Colonic mucosa (tissue), 4 donors: ENCODE measurements around the gene SLC12A3. TPM values are rescaled to one million over a fixed set of nuclear protein-coding genes. Genes with fewer than 3 reads are reported as not detected.

Experiments used
- DNase-seq: peaks from one replicate; pipeline ENCODE4 v3.0.0-alpha.2; 2020
- H3K27ac ChIP-seq: fragments of 200-600 bp; one replicate; pipeline ENCODE4 v1.8.0; 2021
- H3K27me3 ChIP-seq: fragments of 200-600 bp; one replicate; pipeline ENCODE4 v1.8.0; 2021
- H3K36me3 ChIP-seq: fragments of 200-600 bp; one replicate; pipeline ENCODE4 v1.8.0; 2021
- H3K4me1 ChIP-seq: fragments of 200-600 bp; one replicate; pipeline ENCODE4 v1.8.0; 2021; ENCODE audit warnings: mild to moderate bottlenecking
- H3K4me3 ChIP-seq: fragments of 200-600 bp; one replicate; pipeline ENCODE4 v1.8.0; 2021
- H3K9ac ChIP-seq, 2 donors: one replicate each; pipeline ENCODE4 v1.7.0; 2013; ENCODE audit warnings: control low read depth in 2 of 2, low read depth in 2 of 2, low read length in 2 of 2
- H3K9me3 ChIP-seq: fragments of 200-600 bp; one replicate; pipeline ENCODE4 v1.8.0; 2021
- intact Hi-C: fragments of 100-400 bp; cut with DNase I; formaldehyde crosslinking; loops from one replicate; pipeline ENCODE4 v1.14.1; 2022
- total RNA-seq, 2 donors: library from RNA; stranded (reverse); fragmentation: NEBNext Ultra II Directional in 1 of 2; extraction: Animal tissue kit (Norgen Biotek cat#: 25700) in 1 of 2; gene quantifications; one replicate each; pipeline ENCODE4 v1.2.1, GENCODE V29; 2021
- TF ChIP-seq, protein P1 (sequence below): fragments of 200-600 bp; IDR thresholded peaks from one replicate; pipeline ENCODE4 v1.8.0; 2022; ENCODE audit warnings: antibody characterized with exemption, mild to moderate bottlenecking
- donor health status: healthy.
- donor health status: DM: no; HTN: no; CAD: no.
- donor health status: DM: no; HTN: no; CAD: no.

Gene SLC12A3
- total RNA-seq, 2 donors from 2014 or later = not detected

GRCh38 chr16:56930486-56931270 lies 65.7 kb downstream of the SLC12A3 start:
- no peaks in the 10 kb centered on the region for H3K27me3 ChIP-seq
- intact Hi-C loops = loop anchor here (10.0 kb wide), 1 partner anchor 254 kb away; the partner anchor contains the start of genes PSME3IP1 and RSPRY1
- H3K27ac ChIP-seq = peak overlapping the region; percentile 95
- H3K36me3 ChIP-seq = no peaks in the 10 kb centered on the region
- peak; percentile 35 for DNase-seq
- peaks cover 4% of the 10 kb centered on the region for H3K4me1 ChIP-seq
- H3K4me3 ChIP-seq = no peak overlapping the region
- peak overlapping the region; percentile 38 to 100 for H3K9ac ChIP-seq
- H3K9me3 ChIP-seq = no peaks in the 10 kb centered on the region
- TF ChIP-seq, protein P1, sequence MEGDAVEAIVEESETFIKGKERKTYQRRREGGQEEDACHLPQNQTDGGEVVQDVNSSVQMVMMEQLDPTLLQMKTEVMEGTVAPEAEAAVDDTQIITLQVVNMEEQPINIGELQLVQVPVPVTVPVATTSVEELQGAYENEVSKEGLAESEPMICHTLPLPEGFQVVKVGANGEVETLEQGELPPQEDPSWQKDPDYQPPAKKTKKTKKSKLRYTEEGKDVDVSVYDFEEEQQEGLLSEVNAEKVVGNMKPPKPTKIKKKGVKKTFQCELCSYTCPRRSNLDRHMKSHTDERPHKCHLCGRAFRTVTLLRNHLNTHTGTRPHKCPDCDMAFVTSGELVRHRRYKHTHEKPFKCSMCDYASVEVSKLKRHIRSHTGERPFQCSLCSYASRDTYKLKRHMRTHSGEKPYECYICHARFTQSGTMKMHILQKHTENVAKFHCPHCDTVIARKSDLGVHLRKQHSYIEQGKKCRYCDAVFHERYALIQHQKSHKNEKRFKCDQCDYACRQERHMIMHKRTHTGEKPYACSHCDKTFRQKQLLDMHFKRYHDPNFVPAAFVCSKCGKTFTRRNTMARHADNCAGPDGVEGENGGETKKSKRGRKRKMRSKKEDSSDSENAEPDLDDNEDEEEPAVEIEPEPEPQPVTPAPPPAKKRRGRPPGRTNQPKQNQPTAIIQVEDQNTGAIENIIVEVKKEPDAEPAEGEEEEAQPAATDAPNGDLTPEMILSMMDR = no peak

DNA sequence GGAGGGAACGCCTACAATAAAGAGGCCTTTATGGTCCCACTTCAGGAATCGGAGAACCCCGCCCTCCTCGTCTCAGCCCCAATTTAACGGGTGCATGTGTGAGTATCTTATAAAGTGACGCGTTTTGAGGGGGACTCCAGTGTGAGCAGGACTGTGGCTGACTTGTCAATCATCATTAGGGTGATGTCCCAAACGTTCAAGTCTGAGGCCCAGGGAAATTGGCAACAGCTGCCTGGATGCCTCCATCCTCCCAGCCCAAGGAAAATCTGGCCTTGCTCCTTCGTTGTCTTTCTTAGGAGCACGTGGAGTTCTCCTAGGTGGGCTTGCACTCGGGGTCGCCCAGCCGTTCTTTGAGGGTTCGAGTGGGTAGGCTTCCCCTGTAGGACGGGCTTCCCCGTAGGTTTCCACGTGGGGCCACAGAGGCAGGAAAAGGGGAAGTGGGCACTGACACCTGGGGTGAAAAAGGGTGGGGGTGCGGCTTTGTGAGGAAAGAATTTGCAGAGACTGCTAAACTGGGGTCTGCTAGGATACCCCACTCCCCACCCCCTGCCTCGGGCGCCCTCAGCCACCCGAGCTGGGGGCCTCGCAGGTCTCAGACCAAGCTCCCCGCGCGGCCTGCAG lies 66.4 kb downstream of the SLC12A3 start:
- intact Hi-C loops = loop anchor here (10.0 kb wide), 1 partner anchor 253 kb away; the partner anchor contains the start of genes PSME3IP1 and RSPRY1
- Histone ChIP-seq H3K9me3 (no peaks in the 10 kb centered on the region), H3K4me3 (peak overlapping the region; percentile 68), H3K27ac (peak overlapping the region; percentile 95), H3K36me3 (no peaks in the 10 kb centered on the region), H3K27me3 (no peaks in the 10 kb centered on the region), H3K9ac (peak overlapping the region; percentile 73 to 100), H3K4me1 (peaks cover 4% of the 10 kb centered on the region)
- TF ChIP-seq, protein P1 = no peak
- peak; percentile 83 for DNase-seq

DNA sequence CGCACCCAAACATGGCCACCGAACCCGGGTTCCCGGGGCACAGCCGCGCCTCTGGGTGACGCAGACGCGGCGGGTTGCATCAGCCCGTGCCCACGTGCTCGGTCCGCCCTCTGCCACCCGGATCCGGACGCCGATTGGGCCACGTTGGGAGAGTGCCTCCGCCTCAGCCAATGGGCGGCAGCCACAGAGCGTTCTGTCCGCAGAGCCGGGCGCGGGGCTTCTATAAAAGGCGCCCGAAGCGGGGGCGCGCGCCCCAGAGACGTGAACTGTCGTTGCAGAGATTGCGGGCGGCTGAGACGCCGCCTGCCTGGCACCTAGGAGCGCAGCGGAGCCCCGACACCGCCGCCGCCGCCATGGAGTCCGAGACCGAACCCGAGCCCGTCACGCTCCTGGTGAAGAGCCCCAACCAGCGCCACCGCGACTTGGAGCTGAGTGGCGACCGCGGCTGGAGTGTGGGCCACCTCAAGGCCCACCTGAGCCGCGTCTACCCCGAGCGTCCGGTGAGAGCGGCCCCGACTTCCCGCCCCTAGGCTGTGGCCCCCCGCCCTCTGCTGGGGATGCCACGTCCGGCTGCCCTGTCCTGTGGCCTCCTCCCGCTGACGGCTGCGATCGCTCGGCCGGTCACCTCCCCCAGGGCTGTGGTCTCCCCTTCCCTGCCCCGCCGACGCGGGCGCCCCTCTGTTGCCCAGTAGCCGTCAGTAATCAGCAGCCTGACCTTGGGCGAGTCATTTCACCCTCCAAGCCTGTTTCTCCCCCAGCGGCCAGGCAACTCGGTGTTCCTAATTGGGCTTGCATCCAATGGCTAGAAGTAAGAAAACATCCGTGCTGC lies 67.1 kb downstream of the SLC12A3 start, which contains the start of gene HERPUD1:
Gene HERPUD1, plus strand, starts transcription at position 251 of the 829 bp plus-strand sequence. Its CDS starts 103 bp downstream, at position 354.
- Histone ChIP-seq H3K27ac (peak within 1 kb of the TSS; percentile 95), H3K4me3 (peak within 1 kb of the TSS; percentile 68), H3K27me3 (no peaks in the 10 kb centered on the region), H3K9me3 (no peaks in the 10 kb centered on the region), H3K36me3 (no peaks in the 10 kb centered on the region), H3K9ac (peak within 1 kb of the TSS; percentile 100), H3K4me1 (peaks cover 4% of the 10 kb centered on the region)
- intact Hi-C loops = loop anchor here (10.0 kb wide), 1 partner anchor 253 kb away; the partner anchor contains the start of genes PSME3IP1 and RSPRY1
- DNase-seq = peak; percentile 99
- TF ChIP-seq, protein P1 = no peak

DNA sequence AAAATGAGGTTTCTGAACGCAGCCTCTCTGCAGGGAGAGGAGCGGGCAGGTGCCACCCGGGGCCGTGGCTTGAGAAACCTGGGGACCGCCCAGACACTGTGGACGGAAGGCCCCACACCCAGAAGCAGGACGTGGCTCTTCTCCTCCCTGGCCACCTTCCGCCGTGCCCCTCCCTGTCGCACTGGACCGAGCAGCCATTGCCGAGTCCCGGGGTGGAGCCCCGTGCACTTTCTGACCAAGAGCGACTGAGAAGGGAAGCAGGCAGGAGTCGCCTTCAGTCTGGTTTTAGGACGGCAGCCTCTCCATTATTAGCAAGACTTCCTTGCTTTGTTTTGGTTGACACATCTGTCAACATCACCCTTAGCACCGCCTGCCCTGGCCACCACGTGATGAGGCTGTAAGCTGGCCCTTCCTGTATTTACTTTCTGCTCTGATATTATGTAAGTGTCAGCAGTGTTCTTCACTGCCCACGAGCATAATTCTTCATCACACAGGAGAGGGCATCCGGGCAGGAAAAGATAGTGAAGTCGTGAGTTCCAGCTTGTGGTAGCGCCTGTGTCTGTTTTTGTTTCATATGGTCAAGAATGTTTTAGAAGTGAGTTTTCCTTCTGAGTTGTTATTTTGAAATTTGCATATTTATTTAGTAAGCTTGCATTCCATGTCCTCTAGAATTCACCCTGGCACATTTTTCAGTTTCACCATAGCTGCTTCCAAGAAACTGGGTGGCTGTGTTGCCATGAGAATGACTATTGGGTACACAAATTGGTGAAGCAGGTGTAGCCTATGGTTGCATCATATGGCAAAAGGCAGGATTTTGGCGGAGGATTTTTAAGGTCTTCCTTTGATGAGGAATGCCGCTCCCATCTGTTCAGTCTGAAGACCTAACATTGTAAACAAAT lies 68.0 kb downstream of the SLC12A3 start:
- Histone ChIP-seq H3K27me3 (no peaks in the 10 kb centered on the region), H3K27ac (peak overlapping the region; percentile 95), H3K9ac (peak overlapping the region; percentile 100), H3K9me3 (no peaks in the 10 kb centered on the region), H3K4me3 (peak overlapping the region; percentile 68), H3K36me3 (peaks cover 6% of the 10 kb centered on the region), H3K4me1 (peaks cover 4% of the 10 kb centered on the region)
- DNase-seq = peak; percentile 86
- TF ChIP-seq, protein P1 = no peak
- intact Hi-C loops = loop anchor here (10.0 kb wide), 1 partner anchor 252 kb away; the partner anchor contains the start of genes PSME3IP1 and RSPRY1
